ENCODE measurements around the gene GPD2. TPM values are rescaled to one million over a fixed set of nuclear protein-coding genes. Genes with fewer than 3 reads are reported as not detected.
A peak's percentile ranks its signal among the peaks of the same experiment; 100 is the strongest.

GPD2 gene
- total and polyA plus RNA-seq, 5 donors from 2014 or later = 6.0 to 11.3 (median 9.0) TPM

DNA sequence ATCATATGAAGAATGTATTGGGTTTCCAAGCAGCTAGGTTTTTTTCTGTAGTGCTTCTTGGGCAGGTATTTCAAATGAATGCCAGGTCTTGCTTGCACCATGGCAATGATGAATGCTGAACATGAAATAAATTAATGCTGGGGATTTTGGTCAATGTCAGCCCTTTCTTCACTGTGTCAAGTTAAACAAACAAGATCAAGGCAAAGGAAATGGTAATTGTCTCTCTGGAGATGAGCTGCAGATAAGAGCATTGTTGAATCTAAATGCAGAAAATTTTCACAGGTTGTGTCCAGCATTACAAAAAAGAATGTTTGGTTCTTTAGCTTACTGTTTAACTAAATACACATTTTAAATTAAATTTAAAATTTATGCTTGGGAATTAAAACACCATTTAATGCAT is 144.3 kb downstream of the GPD2 start:
- Mint-ChIP-seq H3K36me3 (peaks cover 31% of the 10 kb centered on the region), H3K27ac (peak overlapping the region in 1 of 3 donors; percentile 17), H3K9me3 (no peaks in the 10 kb centered on the region), H3K4me3 (no peak overlapping the region), H3K4me1 (peaks cover 8 to 17% (median 12%) of the 10 kb centered on the region in 4 donors), H3K27me3 (no peaks in the 10 kb centered on the region)
- peak in 1 of 3 donors; percentile 53 for DNase-seq
- H3K9me3 ChIP-seq (ENCODE audit: control insufficient read depth in 2 of 2, low read length in 2 of 2) = no peaks in the 10 kb centered on the region
- peaks cover 8% of the 10 kb centered on the region for H3K36me3 ChIP-seq (ENCODE audit: control insufficient read depth, insufficient read depth, low read length)
- no peak overlapping the region for H3K4me3 ChIP-seq (ENCODE audit: low read depth, low read length)
- H3K27me3 ChIP-seq (ENCODE audit: control insufficient read depth, insufficient read depth, low read length) = no peaks in the 10 kb centered on the region
- H3K27ac ChIP-seq (ENCODE audit: insufficient read depth, low read length, poor library complexity, severe bottlenecking) = no peak overlapping the region
- peak in 1 of 2 donors; percentile 59 for ATAC-seq (ENCODE audit: low read depth in 2 of 2)
- H3K4me1 ChIP-seq (ENCODE audit: control insufficient read depth, insufficient read depth, low read length, poor library complexity, severe bottlenecking) = no peaks in the 10 kb centered on the region

DNA sequence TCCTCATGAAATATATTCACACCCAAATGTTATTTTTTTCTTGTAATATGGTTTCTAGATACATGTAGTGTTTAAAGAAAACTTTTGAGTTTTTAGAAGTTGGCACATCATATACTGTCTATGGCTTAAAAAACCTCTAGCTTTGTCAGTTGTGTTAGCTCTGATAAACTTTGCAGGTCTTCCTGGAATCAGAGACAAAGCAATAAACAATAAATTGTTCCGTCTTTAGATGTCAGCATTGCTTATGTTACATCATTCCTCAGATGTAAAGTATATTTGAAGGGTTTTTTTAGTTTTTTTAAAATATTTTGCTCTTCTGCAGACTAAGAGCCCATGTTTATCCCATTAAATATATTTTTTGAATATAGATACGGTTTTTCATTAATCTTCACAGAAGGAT is 145.1 kb downstream of the GPD2 start:
- no peak overlapping the region for H3K27ac ChIP-seq (ENCODE audit: insufficient read depth, low read length, poor library complexity, severe bottlenecking)
- Mint-ChIP-seq H3K9me3 (no peaks in the 10 kb centered on the region), H3K27ac (no peak overlapping the region), H3K27me3 (no peaks in the 10 kb centered on the region), H3K4me1 (peaks cover 8 to 17% (median 12%) of the 10 kb centered on the region in 4 donors), H3K36me3 (peaks cover 33% of the 10 kb centered on the region), H3K4me3 (no peak overlapping the region)
- no peaks in the 10 kb centered on the region for H3K27me3 ChIP-seq (ENCODE audit: control insufficient read depth, insufficient read depth, low read length)
- H3K9me3 ChIP-seq (ENCODE audit: control insufficient read depth in 2 of 2, low read length in 2 of 2) = no peaks in the 10 kb centered on the region
- no peak for DNase-seq
- H3K4me1 ChIP-seq (ENCODE audit: control insufficient read depth, insufficient read depth, low read length, poor library complexity, severe bottlenecking) = no peaks in the 10 kb centered on the region
- peaks cover 8% of the 10 kb centered on the region for H3K36me3 ChIP-seq (ENCODE audit: control insufficient read depth, insufficient read depth, low read length)
- no peak for ATAC-seq (ENCODE audit: low read depth in 2 of 2)
- no peak overlapping the region for H3K4me3 ChIP-seq (ENCODE audit: low read depth, low read length)

GRCh38 chr2:156585457-156585856 is 149.3 kb downstream of the GPD2 start:
- no peak overlapping the region for H3K27ac Mint-ChIP-seq
- Histone ChIP-seq H3K9me3 (ENCODE audit: control insufficient read depth in 2 of 2, low read length in 2 of 2) (no peaks in the 10 kb centered on the region), H3K4me3 (ENCODE audit: low read depth, low read length) (no peak overlapping the region), H3K27ac (ENCODE audit: insufficient read depth, low read length, poor library complexity, severe bottlenecking) (no peak overlapping the region), H3K36me3 (ENCODE audit: control insufficient read depth, insufficient read depth, low read length) (peaks cover 6% of the 10 kb centered on the region), H3K4me1 (ENCODE audit: control insufficient read depth, insufficient read depth, low read length, poor library complexity, severe bottlenecking) (no peaks in the 10 kb centered on the region), H3K27me3 (ENCODE audit: control insufficient read depth, insufficient read depth, low read length) (no peaks in the 10 kb centered on the region)
- peaks cover 21% of the 10 kb centered on the region for H3K36me3 Mint-ChIP-seq
- H3K4me1 Mint-ChIP-seq = peaks cover 6 to 11% (median 8%) of the 10 kb centered on the region in 4 donors
- no peak overlapping the region for H3K4me3 Mint-ChIP-seq
- no peak for DNase-seq
- ATAC-seq (ENCODE audit: low read depth in 2 of 2) = no peak
- no peaks in the 10 kb centered on the region for H3K27me3 Mint-ChIP-seq
- no peaks in the 10 kb centered on the region for H3K9me3 Mint-ChIP-seq

DNA sequence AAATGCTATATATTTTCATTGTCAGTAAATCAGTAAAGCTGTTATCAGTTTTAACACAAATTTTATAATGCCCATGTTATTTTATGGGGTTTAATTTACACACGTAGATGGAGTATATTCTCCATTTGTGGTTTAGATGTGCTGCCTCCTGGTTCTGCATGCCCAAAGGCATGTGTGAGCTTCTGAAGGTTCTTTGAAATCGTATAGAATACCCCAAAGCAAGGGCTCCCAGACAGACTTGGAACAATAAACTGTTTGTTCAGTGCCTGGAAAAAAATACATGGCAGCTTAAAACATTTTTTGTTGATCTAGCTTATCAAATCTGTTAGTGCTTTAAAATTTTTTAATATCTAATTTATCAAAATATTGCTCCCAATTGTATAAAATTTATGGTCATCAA is 150.4 kb downstream of the GPD2 start:
- ATAC-seq (ENCODE audit: low read depth in 2 of 2) = no peak
- no peak for DNase-seq

GRCh38 chr2:156589381-156590079 is 153.4 kb downstream of the GPD2 start:
- Histone ChIP-seq H3K27me3 (ENCODE audit: control insufficient read depth, insufficient read depth, low read length) (no peaks in the 10 kb centered on the region), H3K4me1 (ENCODE audit: control insufficient read depth, insufficient read depth, low read length, poor library complexity, severe bottlenecking) (no peaks in the 10 kb centered on the region), H3K4me3 (ENCODE audit: low read depth, low read length) (no peak overlapping the region), H3K27ac (ENCODE audit: insufficient read depth, low read length, poor library complexity, severe bottlenecking) (no peak overlapping the region), H3K9me3 (ENCODE audit: control insufficient read depth in 2 of 2, low read length in 2 of 2) (no peaks in the 10 kb centered on the region), H3K36me3 (ENCODE audit: control insufficient read depth, insufficient read depth, low read length) (no peaks in the 10 kb centered on the region)
- H3K4me3 Mint-ChIP-seq = no peak overlapping the region
- DNase-seq (peak in 2 of 3 donors; percentile 46 to 66), ATAC-seq (ENCODE audit: low read depth in 2 of 2) (peak; percentile 43 to 46)
- H3K27me3 Mint-ChIP-seq = no peaks in the 10 kb centered on the region
- peaks cover 3% of the 10 kb centered on the region for H3K36me3 Mint-ChIP-seq
- no peaks in the 10 kb centered on the region for H3K9me3 Mint-ChIP-seq
- peaks cover 0 to 5% (median under 1%) of the 10 kb centered on the region in 4 donors for H3K4me1 Mint-ChIP-seq
- H3K27ac Mint-ChIP-seq = no peak overlapping the region

More for the DNA sequence above, 150.4 kb downstream of the GPD2 start:
- Mint-ChIP-seq H3K9me3 (no peaks in the 10 kb centered on the region), H3K4me3 (no peak overlapping the region), H3K27me3 (no peaks in the 10 kb centered on the region), H3K4me1 (peaks cover 0 to 5% (median 2%) of the 10 kb centered on the region in 4 donors), H3K36me3 (peaks cover 21% of the 10 kb centered on the region), H3K27ac (no peak overlapping the region)
- Histone ChIP-seq H3K36me3 (ENCODE audit: control insufficient read depth, insufficient read depth, low read length) (peaks cover 6% of the 10 kb centered on the region), H3K27ac (ENCODE audit: insufficient read depth, low read length, poor library complexity, severe bottlenecking) (no peak overlapping the region), H3K9me3 (ENCODE audit: control insufficient read depth in 2 of 2, low read length in 2 of 2) (no peaks in the 10 kb centered on the region), H3K27me3 (ENCODE audit: control insufficient read depth, insufficient read depth, low read length) (no peaks in the 10 kb centered on the region), H3K4me1 (ENCODE audit: control insufficient read depth, insufficient read depth, low read length, poor library complexity, severe bottlenecking) (no peaks in the 10 kb centered on the region), H3K4me3 (ENCODE audit: low read depth, low read length) (no peak overlapping the region)

DNA sequence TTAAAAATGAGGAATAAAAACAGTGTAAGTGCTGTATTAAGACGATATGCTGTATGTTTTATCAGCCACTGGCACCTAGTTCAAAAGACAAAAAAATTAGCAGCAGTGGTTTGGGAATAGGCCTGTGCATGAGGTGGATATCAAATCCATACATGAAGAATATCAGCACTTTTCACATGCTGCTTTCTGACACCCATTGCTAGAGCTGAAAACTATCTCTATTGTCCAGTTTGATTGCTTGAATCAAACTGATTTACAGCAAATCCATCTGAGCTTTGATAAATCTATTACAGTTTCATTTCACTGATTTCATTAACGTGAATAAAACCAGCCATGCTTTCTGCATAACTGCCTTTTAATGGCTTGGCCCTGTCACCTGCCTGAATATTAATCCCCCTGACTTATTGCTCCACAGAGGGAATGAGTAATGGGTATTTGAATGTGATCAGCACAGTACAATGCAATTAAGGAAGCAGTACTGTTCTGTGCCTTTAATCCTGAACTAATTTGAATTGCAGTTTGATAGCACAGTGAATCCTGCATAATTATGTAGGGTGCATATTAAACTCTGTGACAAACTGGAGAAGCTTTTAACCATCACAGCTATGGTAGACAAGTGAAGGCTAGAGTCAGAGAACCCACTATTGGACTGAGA is 154.0 kb downstream of the GPD2 start:
- Histone ChIP-seq H3K4me1 (ENCODE audit: control insufficient read depth, insufficient read depth, low read length, poor library complexity, severe bottlenecking) (no peaks in the 10 kb centered on the region), H3K4me3 (ENCODE audit: low read depth, low read length) (no peak overlapping the region), H3K27ac (ENCODE audit: insufficient read depth, low read length, poor library complexity, severe bottlenecking) (no peak overlapping the region), H3K27me3 (ENCODE audit: control insufficient read depth, insufficient read depth, low read length) (no peaks in the 10 kb centered on the region), H3K36me3 (ENCODE audit: control insufficient read depth, insufficient read depth, low read length) (no peaks in the 10 kb centered on the region), H3K9me3 (ENCODE audit: control insufficient read depth in 2 of 2, low read length in 2 of 2) (no peaks in the 10 kb centered on the region)
- Mint-ChIP-seq H3K27ac (no peak overlapping the region), H3K36me3 (peaks cover 3% of the 10 kb centered on the region), H3K4me3 (no peak overlapping the region), H3K4me1 (peaks cover 0 to 5% (median under 1%) of the 10 kb centered on the region in 4 donors), H3K27me3 (peaks cover 3% of the 10 kb centered on the region), H3K9me3 (no peaks in the 10 kb centered on the region)
- ATAC-seq (ENCODE audit: low read depth in 2 of 2) = no peak
- DNase-seq = no peak

DNA sequence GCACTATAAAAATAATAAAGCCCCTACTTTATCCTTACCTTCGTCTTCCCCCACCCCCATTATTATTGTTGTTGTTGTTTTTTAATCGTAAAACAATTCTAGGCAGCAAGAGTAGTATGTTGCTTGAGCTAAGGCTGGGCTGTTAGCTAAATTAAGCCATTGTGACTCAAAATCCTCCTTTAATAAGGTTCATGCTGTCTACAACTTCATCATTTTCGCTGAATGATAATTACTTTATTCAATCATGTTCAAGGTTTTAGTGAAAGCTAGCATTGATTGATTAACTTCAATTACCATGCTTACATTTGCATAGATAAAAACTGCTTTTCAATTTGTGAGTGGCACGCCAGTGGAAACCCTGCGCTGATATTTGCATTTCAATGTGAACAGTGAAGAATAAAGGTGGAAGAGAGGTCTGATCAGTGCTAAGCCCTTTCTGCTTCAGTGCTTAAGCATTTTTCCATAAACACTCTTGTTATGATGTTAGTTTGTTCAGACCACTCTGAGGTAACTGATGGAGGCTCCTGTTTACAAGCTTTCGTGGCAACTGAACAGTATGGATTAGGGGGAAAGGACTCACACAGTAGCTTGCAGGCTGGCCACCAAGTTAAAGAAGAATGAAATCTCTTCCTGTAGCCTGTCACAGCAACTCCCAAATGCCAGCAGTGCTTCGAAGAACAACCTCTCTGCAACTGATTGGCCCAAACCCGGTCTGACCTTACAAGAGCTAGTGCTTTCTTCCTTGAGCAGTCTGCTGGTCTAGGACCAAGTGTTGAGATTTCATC is 156.8 kb downstream of the GPD2 start:
- Mint-ChIP-seq H3K27ac (no peak overlapping the region), H3K36me3 (no peaks in the 10 kb centered on the region), H3K9me3 (no peaks in the 10 kb centered on the region), H3K4me1 (peaks cover 0 to 5% (median under 1%) of the 10 kb centered on the region in 4 donors), H3K27me3 (peaks cover 13% of the 10 kb centered on the region), H3K4me3 (no peak overlapping the region)
- DNase-seq (no peak), ATAC-seq (ENCODE audit: low read depth in 2 of 2) (no peak)
- Histone ChIP-seq H3K27ac (ENCODE audit: insufficient read depth, low read length, poor library complexity, severe bottlenecking) (no peak overlapping the region), H3K4me1 (ENCODE audit: control insufficient read depth, insufficient read depth, low read length, poor library complexity, severe bottlenecking) (no peaks in the 10 kb centered on the region), H3K36me3 (ENCODE audit: control insufficient read depth, insufficient read depth, low read length) (no peaks in the 10 kb centered on the region), H3K27me3 (ENCODE audit: control insufficient read depth, insufficient read depth, low read length) (no peaks in the 10 kb centered on the region), H3K9me3 (ENCODE audit: control insufficient read depth in 2 of 2, low read length in 2 of 2) (no peaks in the 10 kb centered on the region), H3K4me3 (ENCODE audit: low read depth, low read length) (no peak overlapping the region)

Measured in CD4-positive, CD25-positive, alpha-beta regulatory T cell (primary cell).